ENCODE data around the gene HIBCH. TPM values are rescaled to one million over a fixed set of nuclear protein-coding genes. Genes with fewer than 3 reads are reported as not detected.
A peak's percentile ranks its signal among the peaks of the same experiment; 100 is the strongest.

The HIBCH gene
- total and polyA plus RNA-seq, 2 of the 13 experiments (the other 11 are each of a cell fraction or from before 2014, with no cell fraction given) = 18.8 to 49.5 TPM

GRCh38 chr2:190179754-190180312, 139.8 kb downstream of the HIBCH start:
- POLR2A ChIA-PET = interaction anchor here (0.6 to 2.5 kb wide), 14 partner anchors 9 to 1891 kb away, joined by 3 to 11 read pairs (median 4); partner anchors contain the start of genes ANKAR, HIBCH, NEMP2 and ORMDL1
- H3K4me1 ChIP-seq (ENCODE audit: insufficient read depth, low read length) = peaks cover 23% of the 10 kb centered on the region
- FAIRE-seq (no peak), DNase-seq (ENCODE audit: low spot score) (no peak), ATAC-seq (peak; percentile 5)
- no peaks in the 10 kb centered on the region for H3K36me3 ChIP-seq (replicated peaks in 1 of 2; ENCODE audit: control insufficient read depth in 1 of 2, insufficient read depth in 2 of 2, low read length in 2 of 2)
- intact Hi-C loops (cut with micrococcal nuclease; ENCODE audit: unreplicated experiment) = loop anchor here (1.0 to 10.0 kb wide), 4 partner anchors 91 to 332 kb away; partner anchors contain the start of gene HIBCH
- H3K27me3 ChIP-seq (ENCODE audit: control insufficient read depth in 1 of 2, insufficient read depth in 2 of 2, low read length in 2 of 2) = no peaks in the 10 kb centered on the region; a peak in 1 of 5 replicates
- H3K4me3 ChIP-seq (replicated peaks in 1 of 3; ENCODE audit: insufficient read depth in 1 of 3, low read depth in 2 of 3, low read length in 3 of 3) = peak overlapping the region; percentile 63 to 89 (median 77)
- H3K9me3 ChIP-seq (ENCODE audit: low read length) = no peaks in the 10 kb centered on the region
- 3% methylated on average over 11 of the region's 13 CpGs for WGBS (ENCODE audit: low lambda C conversion rate)
- H3K4me2 ChIP-seq (ENCODE audit: low read depth, low read length) = peak overlapping the region; percentile 99
- peak overlapping the region; percentile 64 for H3K27ac ChIP-seq (ENCODE audit: extremely low read length, insufficient read depth, low read length)
- CTCF ChIA-PET (ENCODE audit: low intra/inter-chr PET ratio, low total read pairs) = interaction anchor here (1.3 to 2.5 kb wide), 3 partner anchors 58 to 381 kb away, joined by 3 to 20 read pairs (median 7); no protein-coding TSS in a partner anchor
- BruUV-seq (replicated peaks) = TSS peak; percentile 39
- peak overlapping the region; percentile 67 for H2AFZ ChIP-seq (ENCODE audit: low read length)
- H4K20me1 ChIP-seq (ENCODE audit: insufficient read depth, low read length) = no peaks in the 10 kb centered on the region
- H3K9ac ChIP-seq (ENCODE audit: insufficient read depth, low read depth, low read length) = peak overlapping the region; percentile 72
- H3K79me2 ChIP-seq (ENCODE audit: insufficient read depth, low read length) = no peaks in the 10 kb centered on the region
- in situ Hi-C loops (cut with HindIII; ENCODE audit: extremely low pct_ligation_motif_present, low pct_unique_long_range_greater_than_20kb) = no loop called here
- TF ChIP-seq FOXA3 (CRISPR knock-in tag; IDR thresholded peaks at IDR 0.05) (no peak), ARHGAP35 (CRISPR knock-in tag; IDR thresholded peaks at IDR 0.05; ENCODE audit: borderline replicate concordance) (no peak), MEIS2 (CRISPR knock-in tag; IDR thresholded peaks at IDR 0.05) (no peak), ZNF569 (CRISPR knock-in tag; IDR thresholded peaks at IDR 0.05; ENCODE audit: borderline replicate concordance) (no peak), KDM6A (CRISPR knock-in tag; IDR thresholded peaks at IDR 0.05; ENCODE audit: low read depth) (no peak), SNAPC4 (CRISPR knock-in tag; IDR thresholded peaks at IDR 0.05) (peak; percentile 94), SIN3A (IDR thresholded peaks at IDR 0.05; ENCODE audit: borderline replicate concordance, low read depth, low read length) (no peak), ZNF329 (CRISPR knock-in tag; IDR thresholded peaks at IDR 0.05; ENCODE audit: low read depth) (peak; percentile 95), ZXDC (CRISPR knock-in tag; IDR thresholded peaks at IDR 0.05) (no peak), ERF (CRISPR knock-in tag; IDR thresholded peaks at IDR 0.05) (0 out of 2 replicates have a peak, but pooled peaks have one; percentile 32), PRDM10 (CRISPR knock-in tag; IDR thresholded peaks at IDR 0.05; ENCODE audit: low read depth) (no peak; the same call in 1 of the 2 replicates), ZNF749 (CRISPR knock-in tag; IDR thresholded peaks at IDR 0.05; ENCODE audit: borderline replicate concordance) (peak; percentile 44; the same call in 1 of the 2 replicates)
